Stimulated activated naive CD4-positive, alpha-beta T cell treated with Interleukin-2 at 50 U/mL for 16 hours (primary cell): ENCODE measurements around the gene CD59.
A peak's percentile ranks its signal among the peaks of the same experiment; 100 is the strongest.
"Not testable (repeated sequence)": the region's sequence is repeated elsewhere in the genome, so short reads cannot be mapped to it uniquely, and the experiment has no call there.

ENCODE experiments used
- DNase-seq: peaks from one replicate; lab custom pipeline; 2025; lab: John Stamatoyannopoulos, UW

Gene CD59

GRCh38 chr11:33742249-33742851 lies 6.1 kb upstream of the CD59 start:
- no peak for DNase-seq

- no peak for DNase-seq
Measured at GRCh38 chr11:33741806-33742205, 5.6 kb upstream of the CD59 start.

- DNase-seq: no peak
Measured at GRCh38 chr11:33737362-33737821, 1.2 kb upstream of the CD59 start.

- peak; percentile 36 for DNase-seq
Measured at GRCh38 chr11:33735271-33736147, 714 bp downstream of the CD59 start.

GRCh38 chr11:33734441-33735270 lies 1.6 kb downstream of the CD59 start:
- no peak for DNase-seq

- no peak for DNase-seq
Measured at GRCh38 chr11:33733980-33734379, 2.2 kb downstream of the CD59 start.

- peak; percentile 40 for DNase-seq
Measured at GRCh38 chr11:33731723-33732531, 4.3 kb downstream of the CD59 start.

- no peak for DNase-seq
Measured at GRCh38 chr11:33730716-33731115, 5.5 kb downstream of the CD59 start.

GRCh38 chr11:33729072-33729664 lies 7.1 kb downstream of the CD59 start:
- DNase-seq: not testable (repeated sequence)

- DNase-seq: not testable (repeated sequence)
Measured at GRCh38 chr11:33727539-33727938, 8.7 kb downstream of the CD59 start.

GRCh38 chr11:33725496-33725895 lies 10.7 kb downstream of the CD59 start:
- no peak for DNase-seq

GRCh38 chr11:33724644-33725035 lies 11.6 kb downstream of the CD59 start:
- no peak for DNase-seq

- no peak for DNase-seq
Measured at GRCh38 chr11:33723238-33723881, 12.9 kb downstream of the CD59 start.

- peak; percentile 41 for DNase-seq
Measured at GRCh38 chr11:33722590-33723234, 13.5 kb downstream of the CD59 start.

- no peak for DNase-seq
Measured at GRCh38 chr11:33721984-33722383, 14.2 kb downstream of the CD59 start.

GRCh38 chr11:33721426-33721825 lies 14.8 kb downstream of the CD59 start:
- DNase-seq: no peak

- no peak for DNase-seq
Measured at GRCh38 chr11:33719587-33719986, 16.6 kb downstream of the CD59 start.

- no peak for DNase-seq
Measured at GRCh38 chr11:33718440-33718839, 17.8 kb downstream of the CD59 start.

- peak; percentile 4 for DNase-seq
Measured at GRCh38 chr11:33716243-33716642, 20.0 kb downstream of the CD59 start.

- no peak for DNase-seq
Measured at GRCh38 chr11:33713856-33714398, 22.3 kb downstream of the CD59 start.
